Panc1 (cell line): Measurements from ENCODE around the gene CPAMD8. TPM values are rescaled to one million over a fixed set of nuclear protein-coding genes. Genes with fewer than 3 reads are reported as not detected.
A peak's percentile ranks its signal among the peaks of the same experiment; 100 is the strongest.

ENCODE experiments used
- ATAC-seq: fragments of 200-7000 bp; cut with Tn5 transposase; 2 replicates; pipeline ENCODE4 v1.9.1; 2020; ENCODE audit warnings: mild to moderate bottlenecking, moderate library complexity
- BruUV-seq: library from RNA; stranded (reverse); fragments of 400-500 nt; replicated peaks from 2 replicates; lab custom pipeline; 2021; lab: Mats Ljungman, UMichigan
- CTCF ChIA-PET: fragments of 300-600 bp; sonication (Branson Sonifier 250); formaldehyde crosslinking; loops from one replicate; lab custom pipeline; 2022; ENCODE audit warnings: antibody characterized with exemption; lab: Charles Lee
- POLR2A ChIA-PET: fragments of 300-600 bp; sonication (Branson Sonifier 250); formaldehyde crosslinking; loops from one replicate; lab custom pipeline; 2022; ENCODE audit warnings: antibody characterized with exemption; lab: Charles Lee
- DNase-seq: peaks from one replicate; pipeline ENCODE4 v3.0.0-alpha.2; 2010; ENCODE audit warnings: low read depth, low spot score
- H3K27ac ChIP-seq: 2 replicates; pipeline ENCODE4 v1.5.1; 2011; ENCODE audit warnings: mild to moderate bottlenecking, low read length, inconsistent platforms
- H3K27me3 ChIP-seq: fragments of 200-500 bp; sonication (Bioruptor generic); 2 replicates; pipeline ENCODE4 v1.6.0; 2014; ENCODE audit warnings: low read length, inconsistent platforms; ENCODE audit not compliant: control insufficient read depth, insufficient read depth
- H3K36me3 ChIP-seq: fragments of 200-500 bp; sonication (Bioruptor generic); 2 replicates; pipeline ENCODE4 v1.5.1; 2014; ENCODE audit warnings: inconsistent platforms, mild to moderate bottlenecking, low read length, moderate library complexity; ENCODE audit not compliant: control insufficient read depth, insufficient read depth
- H3K4me1 ChIP-seq: 2 replicates; pipeline ENCODE4 v1.5.1; 2011; ENCODE audit warnings: inconsistent platforms, mild to moderate bottlenecking, low read length, moderate library complexity; ENCODE audit not compliant: control insufficient read depth, insufficient read depth
- H3K4me3 ChIP-seq, 2 experiments: 2 replicates each; pipeline ENCODE4 v1.5.1; 2011 to 2012; ENCODE audit warnings: low read depth in 2 of 2, low read length in 2 of 2, mild to moderate bottlenecking in 2 of 2, inconsistent platforms in 1 of 2, moderate library complexity in 1 of 2
- H3K9me3 ChIP-seq: fragments of 200-500 bp; sonication (Bioruptor generic); 2 replicates; pipeline ENCODE4 v1.5.1; 2014; ENCODE audit warnings: low read depth, mild to moderate bottlenecking, inconsistent platforms, low read length, moderate library complexity; ENCODE audit not compliant: control insufficient read depth, insufficient read depth
- CTCF ChIP-seq: fragments of 450-650 bp; IDR thresholded peaks from 2 replicates; pipeline ENCODE4 v1.5.1; 2017; ENCODE audit warnings: mild to moderate bottlenecking
- POLR2AphosphoS5 ChIP-seq: IDR thresholded peaks from 2 replicates; pipeline ENCODE4 v1.6.1; 2012; ENCODE audit warnings: mild to moderate bottlenecking, low read depth, low read length, moderate library complexity
- REST ChIP-seq, 2 experiments: IDR thresholded peaks; 2 replicates each; pipeline ENCODE4 v1.6.1; 2011 to 2012; ENCODE audit warnings: low read depth in 2 of 2, control low read depth in 1 of 2, low read length in 1 of 2, mild to moderate bottlenecking in 1 of 2, moderate library complexity in 1 of 2; ENCODE audit not compliant: insufficient read depth in 1 of 2
- SIN3A ChIP-seq: IDR thresholded peaks from 2 replicates; pipeline ENCODE4 v1.6.1; 2012; ENCODE audit warnings: low read depth, mild to moderate bottlenecking, low read length, moderate library complexity, borderline replicate concordance; ENCODE audit not compliant: insufficient read depth
- TCF7L2 ChIP-seq: IDR thresholded peaks from 2 replicates; pipeline ENCODE4 v1.6.1; 2011; ENCODE audit warnings: mild to moderate bottlenecking, low read depth, low read length, inconsistent platforms
- in situ Hi-C: cut with HindIII; loops from 2 replicates; pipeline ENCODE4 v1.10.0; 2016; ENCODE audit warnings: low sequenced_read_pairs, low pct_unique_long_range_greater_than_20kb
- intact Hi-C: fragments of 100-400 bp; cut with micrococcal nuclease; formaldehyde crosslinking; loops from one replicate; pipeline ENCODE4 v1.10.0; 2022; ENCODE audit not compliant: unreplicated experiment
- total RNA-seq: library from RNA; stranded (reverse); gene quantifications from one replicate; pipeline ENCODE4 v1.2.1, GENCODE V29; 2021; ENCODE audit not compliant: unreplicated experiment

The CPAMD8 gene
- total RNA-seq, 1 experiment from 2014 or later: 2.0 TPM

- BruUV-seq: no TSS peak
- no peaks in the 10 kb centered on the region for H3K9me3 ChIP-seq
- ChIA-PET POLR2A (no interaction called here), CTCF (interaction anchor here (0.5 kb wide), 1 partner anchor 130 kb away, joined by 4 read pairs; no protein-coding TSS in a partner anchor)
- no peak overlapping the region for H3K4me3 ChIP-seq
- intact Hi-C loops: no loop called here
- no peaks in the 10 kb centered on the region for H3K4me1 ChIP-seq
- in situ Hi-C loops: no loop called here
- no peaks in the 10 kb centered on the region for H3K36me3 ChIP-seq
- no peak for TF ChIP-seq TCF7L2
- TF ChIP-seq CTCF: no peak
- no peak for TF ChIP-seq REST (IDR thresholded peaks at IDR 0.05; ENCODE audit: insufficient read depth in 1 of 2, low read depth in 2 of 2, low read length in 1 of 2)
- no peak for TF ChIP-seq POLR2AphosphoS5
- TF ChIP-seq SIN3A: no peak
- ATAC-seq (no peak), DNase-seq (no peak)
- no peak overlapping the region for H3K27ac ChIP-seq
- H3K27me3 ChIP-seq: no peaks in the 10 kb centered on the region
These were observed 125.0 kb downstream of the CPAMD8 start for GRCh38 chr19:16901491-16902175.

- Histone ChIP-seq H3K4me3 (no peak overlapping the region), H3K27me3 (no peaks in the 10 kb centered on the region), H3K36me3 (no peaks in the 10 kb centered on the region), H3K4me1 (no peaks in the 10 kb centered on the region), H3K9me3 (no peaks in the 10 kb centered on the region), H3K27ac (no peak overlapping the region)
- ChIA-PET POLR2A (no interaction called here), CTCF (interaction anchor here (0.6 kb wide), 1 partner anchor 322 kb away, joined by 4 read pairs; no protein-coding TSS in a partner anchor)
- in situ Hi-C loops (no loop called here), intact Hi-C loops (loop anchor here (10.0 kb wide), 1 partner anchor 125 kb away; no protein-coding TSS in a partner anchor)
- ATAC-seq: peak; percentile 54
- DNase-seq: peak; percentile 18
- BruUV-seq: no TSS peak
- TF ChIP-seq TCF7L2 (no peak), POLR2AphosphoS5 (no peak), REST (IDR thresholded peaks at IDR 0.05; ENCODE audit: insufficient read depth in 1 of 2, low read depth in 2 of 2, low read length in 1 of 2) (no peak), CTCF (peak; percentile 85), SIN3A (no peak)
These were observed 127.0 kb downstream of the CPAMD8 start for GRCh38 chr19:16899566-16900075.
